Caco-2 (cell line): ENCODE measurements around the gene PHLDA2. TPM values are rescaled to one million over a fixed set of nuclear protein-coding genes. Genes with fewer than 3 reads are reported as not detected.

ENCODE experiments used
- BruUV-seq: library from RNA; stranded (reverse); fragments of 400-500 nt; replicated peaks from 2 replicates; lab custom pipeline; 2021; lab: Mats Ljungman, UMichigan
- CTCF ChIA-PET: fragments of 300-600 bp; sonication (Branson Sonifier 250); formaldehyde crosslinking; loops from one replicate; lab custom pipeline; 2022; ENCODE audit warnings: antibody characterized with exemption; lab: Charles Lee
- POLR2A ChIA-PET: fragments of 300-600 bp; sonication (Branson Sonifier 250); formaldehyde crosslinking; loops from one replicate; lab custom pipeline; 2022; ENCODE audit warnings: antibody characterized with exemption; lab: Charles Lee
- DNase-seq, 2 experiments: peaks; one replicate each; pipeline versions ENCODE4 v3.0.0 to v3.0.0-alpha.2; 2020 to 2022
- H3K27me3 ChIP-seq: replicated peaks from 2 replicates; pipeline ENCODE4 v1.6.0; 2011; ENCODE audit warnings: low read length; ENCODE audit not compliant: control insufficient read depth, insufficient read depth
- H3K36me3 ChIP-seq: 2 replicates; pipeline ENCODE4 v1.5.1; 2011; ENCODE audit warnings: low read length; ENCODE audit not compliant: control insufficient read depth, insufficient read depth
- H3K4me1 ChIP-seq: fragments of 250-450 bp; sonication (Bioruptor Pico); 2 replicates; pipeline ENCODE4 v1.5.1; 2020; ENCODE audit warnings: mild to moderate bottlenecking
- H3K4me3 ChIP-seq: 2 replicates; pipeline ENCODE4 v1.5.1; 2011; ENCODE audit warnings: low read depth, mild to moderate bottlenecking, control low read depth, low read length
- H3K9me3 ChIP-seq: fragments of 250-450 bp; sonication (Bioruptor Pico); 2 replicates; pipeline ENCODE4 v1.5.1; 2020; ENCODE audit warnings: mild to moderate bottlenecking, moderate library complexity
- H3K27ac Mint-ChIP-seq: one replicate; pipeline ENCODE4 v1.8.0; 2022; ENCODE audit warnings: mixed read lengths; ENCODE audit not compliant: unreplicated experiment
- H3K27me3 Mint-ChIP-seq: one replicate; pipeline ENCODE4 v1.8.0; 2022; ENCODE audit warnings: mixed read lengths; ENCODE audit not compliant: insufficient read depth, unreplicated experiment
- H3K36me3 Mint-ChIP-seq: one replicate; pipeline ENCODE4 v1.8.0; 2022; ENCODE audit warnings: mild to moderate bottlenecking, mixed read lengths; ENCODE audit not compliant: insufficient read depth, unreplicated experiment
- H3K4me1 Mint-ChIP-seq: one replicate; pipeline ENCODE4 v1.8.0; 2022; ENCODE audit warnings: low read depth, mixed read lengths; ENCODE audit not compliant: unreplicated experiment
- H3K4me3 Mint-ChIP-seq: one replicate; pipeline ENCODE4 v1.8.0; 2022; ENCODE audit warnings: mild to moderate bottlenecking, moderate library complexity, mixed read lengths; ENCODE audit not compliant: unreplicated experiment
- H3K9me3 Mint-ChIP-seq: one replicate; pipeline ENCODE4 v1.8.0; 2022; ENCODE audit warnings: mixed read lengths; ENCODE audit not compliant: unreplicated experiment
- CTCF ChIP-seq, 2 experiments: fragments of 200-600 bp in 1 of 2; IDR thresholded peaks; 1 replicate in 1 of 2; 2 replicates in 1 of 2; pipeline versions ENCODE4 v1.5.1 to v1.8.0; 2011 to 2022; ENCODE audit warnings: antibody characterized with exemption in 1 of 2, control low read depth in 1 of 2, inconsistent platforms in 1 of 2, low read depth in 1 of 2, low read length in 1 of 2, mild to moderate bottlenecking in 1 of 2, moderate library complexity in 1 of 2; ENCODE audit not compliant: insufficient read depth in 1 of 2, severe bottlenecking in 1 of 2, unreplicated experiment in 1 of 2
- intact Hi-C: fragments of 100-400 bp; cut with micrococcal nuclease; formaldehyde crosslinking; loops from one replicate; pipeline ENCODE4 v1.10.0; 2022; ENCODE audit not compliant: unreplicated experiment
- total RNA-seq: library from RNA; stranded (reverse); gene quantifications from 2 replicates; pipeline ENCODE4 v1.2.3, GENCODE V29; 2022

The PHLDA2 gene
- total RNA-seq, 1 experiment from 2014 or later, result 19.1 TPM

DNA sequence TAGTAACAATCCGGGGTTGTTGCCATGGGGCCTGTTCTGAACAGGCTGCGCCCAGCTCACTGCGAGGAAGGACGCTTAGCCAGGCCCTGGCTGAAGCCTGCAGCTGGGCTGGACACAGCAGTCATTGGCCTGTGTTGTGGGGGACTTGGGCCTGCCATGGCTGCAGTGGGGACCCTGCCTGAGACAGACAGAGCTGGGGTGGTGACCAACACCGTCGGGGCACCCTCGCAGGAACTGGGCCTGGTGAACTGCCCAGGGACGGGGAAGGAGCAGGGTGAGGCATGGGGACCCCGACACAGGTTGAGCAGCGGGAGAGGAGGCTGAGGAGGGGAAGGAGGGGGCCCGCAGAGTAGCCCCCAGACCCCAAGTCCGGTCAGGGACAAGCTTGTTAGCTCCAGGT, 8.9 kb downstream of the PHLDA2 start:
- DNase-seq, result no peak
- H3K4me3 Mint-ChIP-seq, result no peak overlapping the region
- H3K27me3 Mint-ChIP-seq, result no peaks in the 10 kb centered on the region
- Histone ChIP-seq H3K4me1 (no peaks in the 10 kb centered on the region), H3K9me3 (no peaks in the 10 kb centered on the region), H3K4me3 (no peak overlapping the region), H3K36me3 (no peaks in the 10 kb centered on the region), H3K27me3 (no peaks in the 10 kb centered on the region)
- no peak overlapping the region for H3K27ac Mint-ChIP-seq
- H3K9me3 Mint-ChIP-seq, result no peaks in the 10 kb centered on the region
- ChIA-PET CTCF (interaction anchor here (0.7 to 1.0 kb wide), 3 partner anchors 9 to 18 kb away, joined by 3 to 4 read pairs (median 3); partner anchors contain the start of gene PHLDA2), POLR2A (interaction anchor here (1.0 kb wide), 1 partner anchor 9 kb away, joined by 4 read pairs; the partner anchor contains the start of gene PHLDA2)
- no peaks in the 10 kb centered on the region for H3K4me1 Mint-ChIP-seq
- intact Hi-C loops, result no loop called here
- no TSS peak for BruUV-seq
- no peak for TF ChIP-seq CTCF (IDR thresholded peaks at IDR 0.05; ENCODE audit: insufficient read depth in 1 of 2, low read depth in 1 of 2, low read length in 1 of 2, severe bottlenecking in 1 of 2, unreplicated experiment in 1 of 2)
- H3K36me3 Mint-ChIP-seq, result peaks cover 10% of the 10 kb centered on the region

DNA sequence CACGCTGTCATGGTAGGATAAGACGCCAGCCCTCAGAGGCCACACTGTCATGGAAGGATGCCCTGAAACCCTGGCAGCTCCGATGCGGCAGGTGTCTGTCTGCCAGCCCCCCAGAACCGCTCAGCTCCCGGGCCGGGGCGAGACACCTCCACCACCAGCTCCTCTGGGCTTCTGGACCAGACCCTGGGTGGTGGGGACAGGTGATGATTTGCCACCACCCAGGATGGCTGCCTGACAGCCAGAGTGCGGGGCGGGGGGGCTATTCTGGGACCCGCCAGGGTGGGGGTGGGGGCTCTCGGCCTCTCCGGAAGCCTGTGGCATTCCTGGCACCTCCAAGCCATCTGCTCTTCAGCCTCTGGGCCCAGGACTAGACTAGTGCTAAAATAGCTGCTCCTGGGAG, 9.4 kb downstream of the PHLDA2 start:
- Histone ChIP-seq H3K4me3 (no peak overlapping the region), H3K4me1 (no peaks in the 10 kb centered on the region), H3K27me3 (no peaks in the 10 kb centered on the region), H3K9me3 (no peaks in the 10 kb centered on the region), H3K36me3 (no peaks in the 10 kb centered on the region)
- POLR2A ChIA-PET, result interaction anchor here (1.0 kb wide), 1 partner anchor 9 kb away, joined by 4 read pairs; the partner anchor contains the start of gene PHLDA2
- Mint-ChIP-seq H3K4me3 (no peak overlapping the region), H3K27me3 (no peaks in the 10 kb centered on the region), H3K4me1 (no peaks in the 10 kb centered on the region), H3K36me3 (peaks cover 10% of the 10 kb centered on the region), H3K27ac (no peak overlapping the region), H3K9me3 (no peaks in the 10 kb centered on the region)
- CTCF ChIA-PET, result no interaction called here
- no TSS peak for BruUV-seq
- no peak for TF ChIP-seq CTCF (IDR thresholded peaks at IDR 0.05; ENCODE audit: insufficient read depth in 1 of 2, low read depth in 1 of 2, low read length in 1 of 2, severe bottlenecking in 1 of 2, unreplicated experiment in 1 of 2)
- DNase-seq, result no peak
- intact Hi-C loops, result loop anchor here (10.0 kb wide), 1 partner anchor 715 kb away; no protein-coding TSS in a partner anchor

DNA sequence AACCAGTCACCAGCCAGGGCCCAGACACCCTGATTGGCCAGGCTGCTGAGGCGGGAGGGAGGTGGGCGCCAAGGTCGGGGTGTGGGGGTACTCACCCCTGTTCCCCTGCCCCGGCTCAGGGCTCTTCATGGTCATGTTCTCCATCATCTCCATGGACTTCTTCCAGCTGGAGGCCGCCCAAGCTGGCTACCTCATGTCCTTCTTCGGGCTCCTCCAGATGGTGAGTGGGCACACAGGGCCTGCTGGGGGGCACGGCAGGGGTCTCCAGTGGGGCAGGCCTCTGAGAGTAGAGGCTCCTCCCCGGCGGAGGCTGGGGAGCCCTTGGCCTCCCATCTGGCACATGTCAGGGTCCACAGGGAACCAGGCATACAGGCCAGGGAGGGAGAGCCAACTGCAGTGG, 10.0 kb downstream of the PHLDA2 start:
- POLR2A ChIA-PET, result no interaction called here
- no peaks in the 10 kb centered on the region for H3K4me1 Mint-ChIP-seq
- TF ChIP-seq CTCF (IDR thresholded peaks at IDR 0.05; ENCODE audit: insufficient read depth in 1 of 2, low read depth in 1 of 2, low read length in 1 of 2, severe bottlenecking in 1 of 2, unreplicated experiment in 1 of 2), result no peak
- peaks cover 15% of the 10 kb centered on the region for H3K36me3 Mint-ChIP-seq
- no peak overlapping the region for H3K4me3 Mint-ChIP-seq
- Histone ChIP-seq H3K9me3 (no peaks in the 10 kb centered on the region), H3K36me3 (no peaks in the 10 kb centered on the region), H3K4me3 (no peak overlapping the region), H3K27me3 (no peaks in the 10 kb centered on the region), H3K4me1 (no peaks in the 10 kb centered on the region)
- intact Hi-C loops, result loop anchor here (10.0 kb wide), 1 partner anchor 714 kb away; no protein-coding TSS in a partner anchor
- CTCF ChIA-PET, result no interaction called here
- H3K9me3 Mint-ChIP-seq, result no peaks in the 10 kb centered on the region
- no peak for DNase-seq
- no TSS peak for BruUV-seq
- H3K27me3 Mint-ChIP-seq, result no peaks in the 10 kb centered on the region
- H3K27ac Mint-ChIP-seq, result no peak overlapping the region
